Endothelial cell of umbilical vein (primary cell): Measurements from ENCODE around the gene USH1G. TPM values are rescaled to one million over a fixed set of nuclear protein-coding genes. Genes with fewer than 3 reads are reported as not detected.

Experiments used
- BruUV-seq: library from RNA; stranded (reverse); fragments of 400-500 nt; replicated peaks from 2 replicates; lab custom pipeline; 2021; lab: Mats Ljungman, UMichigan
- CTCF ChIA-PET: fragments of 300-600, 350-600 bp; sonication (Branson Sonifier 250); formaldehyde crosslinking; loops from one replicate; lab custom pipeline; 2021; ENCODE audit warnings: antibody characterized with exemption, inconsistent platforms; lab: Charles Lee
- POLR2A ChIA-PET: fragments of 300-600, 350-600 bp; sonication (Branson Sonifier 250); formaldehyde crosslinking; loops from one replicate; lab custom pipeline; 2021; ENCODE audit warnings: antibody characterized with exemption, inconsistent platforms; lab: Charles Lee
- DNase-seq: peaks from one replicate; pipeline ENCODE4 v3.0.0-alpha.2; 2011; ENCODE audit warnings: low read depth, low spot score
- FAIRE-seq: peaks from 2 replicates; lab custom pipeline; 2011; peaks lifted over from hg19 to GRCh38; lab: Jason Lieb, UNC
- H2AFZ ChIP-seq: 2 replicates; pipeline ENCODE4 v1.6.0; 2012; ENCODE audit warnings: low read depth, low read length, control low read depth, inconsistent platforms
- H3K27ac ChIP-seq: 2 replicates; pipeline ENCODE4 v1.5.1; 2011; ENCODE audit warnings: low read depth, mild to moderate bottlenecking, control low read depth, low read length, moderate library complexity; ENCODE audit not compliant: insufficient read depth
- H3K27me3 ChIP-seq, 2 experiments: 2 replicates each; pipeline versions ENCODE4 v1.6.0 to v1.6.1; 2011; ENCODE audit warnings: low read length in 2 of 2, mixed read lengths in 1 of 2; ENCODE audit not compliant: control insufficient read depth in 2 of 2, insufficient read depth in 2 of 2
- H3K36me3 ChIP-seq, 2 experiments: 2 replicates in 1 of 2; 3 replicates in 1 of 2; pipeline ENCODE4 v1.5.1; 2011; ENCODE audit warnings: low read length in 2 of 2, mild to moderate bottlenecking in 1 of 2, moderate library complexity in 1 of 2; ENCODE audit not compliant: control insufficient read depth in 2 of 2, insufficient read depth in 2 of 2; ENCODE audit errors: extremely low read depth in 1 of 2
- H3K4me1 ChIP-seq: 3 replicates; pipeline ENCODE4 v1.5.1; 2011; ENCODE audit warnings: mild to moderate bottlenecking, low read length; ENCODE audit not compliant: control insufficient read depth, insufficient read depth; ENCODE audit errors: extremely low read depth
- H3K4me2 ChIP-seq: 2 replicates; pipeline ENCODE4 v1.6.1; 2011; ENCODE audit warnings: low read length, control low read depth, mixed read lengths; ENCODE audit not compliant: insufficient read depth
- H3K4me3 ChIP-seq, 3 experiments: fragments of 200-600 bp in 1 of 3; sonication (generic), shearing (Covaris generic) in 1 of 3; replicated peaks in 1 of 3; 2 replicates each; pipeline ENCODE4 v1.5.1; 2011 to 2016; ENCODE audit warnings: control low read depth in 3 of 3, low read length in 3 of 3, mild to moderate bottlenecking in 2 of 3, inconsistent platforms in 1 of 3, low read depth in 1 of 3, moderate library complexity in 1 of 3; ENCODE audit not compliant: insufficient read depth in 1 of 3
- H3K79me2 ChIP-seq: 2 replicates; pipeline ENCODE4 v1.6.0; 2012; ENCODE audit warnings: low read length, inconsistent platforms; ENCODE audit not compliant: control insufficient read depth, insufficient read depth
- H3K9ac ChIP-seq: replicated peaks from 2 replicates; pipeline ENCODE3; 2011; ENCODE audit warnings: low read length, control low read depth; ENCODE audit not compliant: insufficient read depth; ENCODE audit errors: extremely low read depth
- H3K9me1 ChIP-seq: replicated peaks from 3 replicates; pipeline ENCODE4 v1.6.0; 2011; ENCODE audit warnings: mild to moderate bottlenecking, low read length; ENCODE audit not compliant: control insufficient read depth, insufficient read depth; ENCODE audit errors: extremely low read depth
- H3K9me3 ChIP-seq: replicated peaks from 2 replicates; pipeline ENCODE4 v1.5.1; 2012; ENCODE audit warnings: low read length, inconsistent platforms; ENCODE audit not compliant: control insufficient read depth, insufficient read depth
- H4K20me1 ChIP-seq: replicated peaks from 2 replicates; pipeline ENCODE3; 2011; ENCODE audit warnings: mild to moderate bottlenecking, low read length; ENCODE audit not compliant: control insufficient read depth, insufficient read depth; ENCODE audit errors: extremely low read depth
- CTCF ChIP-seq, 2 donors: IDR thresholded peaks; 1 replicate in 1 of 2; 2 replicates in 1 of 2; pipeline ENCODE4 v1.5.1; 2011; ENCODE audit warnings: low read length in 2 of 2, mild to moderate bottlenecking in 2 of 2, moderate library complexity in 2 of 2, control low read depth in 1 of 2, inconsistent platforms in 1 of 2, low read depth in 1 of 2; ENCODE audit not compliant: insufficient read depth in 1 of 2; ENCODE audit errors: extremely low read depth in 1 of 2
- EZH2 ChIP-seq: IDR thresholded peaks from 2 replicates; pipeline ENCODE4 v1.6.1; 2012; ENCODE audit warnings: borderline replicate concordance, low read depth, mild to moderate bottlenecking, moderate library complexity, low read length, inconsistent platforms; ENCODE audit not compliant: severe bottlenecking
- FOS ChIP-seq: IDR thresholded peaks from 2 replicates; pipeline ENCODE4 v1.6.1; 2011; ENCODE audit warnings: mild to moderate bottlenecking, low read length, moderate library complexity, borderline replicate concordance; ENCODE audit not compliant: insufficient read depth
- GATA2 ChIP-seq: IDR thresholded peaks from 2 replicates; pipeline ENCODE4 v1.7.0; 2011; ENCODE audit warnings: low read depth, mild to moderate bottlenecking, moderate library complexity, mixed read lengths, low read length; ENCODE audit not compliant: insufficient read length, insufficient read depth
- JUN ChIP-seq: IDR thresholded peaks from 2 replicates; pipeline ENCODE4 v1.6.1; 2011; ENCODE audit warnings: borderline replicate concordance, low read depth; ENCODE audit not compliant: insufficient read length, insufficient read depth
- MAX ChIP-seq: IDR thresholded peaks from 2 replicates; pipeline ENCODE4 v1.6.1; 2011; ENCODE audit not compliant: insufficient read depth, insufficient read length
- MYC ChIP-seq: IDR thresholded peaks from one replicate; pipeline ENCODE4 v1.6.1; 2011; ENCODE audit warnings: mild to moderate bottlenecking, low read depth, low read length
- POLR2A ChIP-seq: IDR thresholded peaks from 2 replicates; pipeline ENCODE4 v1.6.1; 2012; ENCODE audit warnings: low read depth, mild to moderate bottlenecking, control low read depth, low read length
- POLR2AphosphoS5 ChIP-seq: IDR thresholded peaks from 2 replicates; pipeline ENCODE4 v1.6.1; 2012; ENCODE audit warnings: low read depth, mild to moderate bottlenecking, control low read depth, low read length, moderate library complexity; ENCODE audit not compliant: insufficient read depth
- dilution Hi-C: fragments of 300-500 bp; cut with MboI; formaldehyde crosslinking; loops from one replicate; pipeline ENCODE4 v1.15.0; 2019; ENCODE audit warnings: low sequenced_read_pairs; ENCODE audit not compliant: extremely low pct_ligation_motif_present
- intact Hi-C: fragments of 100-400 bp; cut with micrococcal nuclease; formaldehyde crosslinking; loops from one replicate; pipeline ENCODE4 v1.10.0; 2022
- polyA plus RNA-seq, 4 experiments: library from polyadenylated mRNA; depleted of rRNA in 3 of 4; stranded (reverse) in 3 of 4; unstranded in 1 of 4; fragments of >200 nt; gene quantifications; 2 replicates each; pipeline versions ENCODE4 v1.2.1 to v1.2.3, GENCODE V29; 2011 to 2012; ENCODE audit warnings: missing spikeins in 1 of 4
- total RNA-seq: library from RNA; stranded (reverse); gene quantifications from 2 replicates; pipeline ENCODE4 v1.2.3, GENCODE V29; 2021

Gene USH1G
- total and polyA plus RNA-seq, 2 donors (not counting 3 experiments of a cell fraction or from before 2014, with no cell fraction given), result not detected

GRCh38 chr17:74964246-74964761 is 41.2 kb upstream of the USH1G start:
- H3K9ac ChIP-seq, result no peak overlapping the region
- no peak for DNase-seq
- no peak overlapping the region for H2AFZ ChIP-seq
- no peaks in the 10 kb centered on the region for H3K4me1 ChIP-seq
- dilution Hi-C loops, result no loop called here
- no peak overlapping the region for H3K4me3 ChIP-seq
- BruUV-seq, result no TSS peak
- FAIRE-seq, result no peak
- ChIA-PET CTCF (interaction anchor here (0.9 to 4.8 kb wide), 6 partner anchors 27 to 238 kb away, joined by 3 to 130 read pairs (median 4); partner anchors contain the start of gene OTOP2), POLR2A (no interaction called here)
- H3K79me2 ChIP-seq, result no peaks in the 10 kb centered on the region
- H3K36me3 ChIP-seq, result no peaks in the 10 kb centered on the region
- no peak overlapping the region for H3K4me2 ChIP-seq
- H3K9me3 ChIP-seq, result no peaks in the 10 kb centered on the region
- H3K27me3 ChIP-seq, result no peaks in the 10 kb centered on the region
- no peaks in the 10 kb centered on the region for H3K9me1 ChIP-seq
- H4K20me1 ChIP-seq, result no peaks in the 10 kb centered on the region
- no peak for TF ChIP-seq CTCF (IDR thresholded peaks at IDR 0.05; ENCODE audit: extremely low read depth in 1 of 2, insufficient read depth in 1 of 2, low read depth in 1 of 2, low read length in 2 of 2)
- no peak for TF ChIP-seq POLR2A
- no peak for TF ChIP-seq GATA2
- no peak for TF ChIP-seq MAX
- no peak for TF ChIP-seq POLR2AphosphoS5
- no peak for TF ChIP-seq MYC
- TF ChIP-seq JUN, result no peak
- no peak for TF ChIP-seq FOS
- TF ChIP-seq EZH2, result no peak
- H3K27ac ChIP-seq, result no peak overlapping the region
- intact Hi-C loops, result no loop called here
